K562 (cell line): ENCODE data around the gene ZNF565.

ENCODE experiments used
- FOXA1 ChIP-seq: fragments of 450-650 bp; IDR thresholded peaks from 2 replicates; pipeline ENCODE4 v1.6.1; 2016; ENCODE audit warnings: mild to moderate bottlenecking, borderline replicate concordance
- KAT7 ChIP-seq: sonication (generic); formaldehyde crosslinking; IDR thresholded peaks from 2 replicates; pipeline ENCODE4 v1.8.0; 2022; ENCODE audit warnings: missing genetic modification reagents, mild to moderate bottlenecking, borderline replicate concordance
- NCOR1 ChIP-seq: fragments of 450-650 bp; IDR thresholded peaks from 2 replicates; pipeline ENCODE4 v1.6.1; 2016; ENCODE audit warnings: mild to moderate bottlenecking, moderate library complexity
- RBM22 ChIP-seq: fragments of 200-400 bp; formaldehyde crosslinking; IDR thresholded peaks from 2 replicates; pipeline ENCODE4 v1.6.1; 2018; ENCODE audit warnings: low read length, low read depth; ENCODE audit not compliant: poor library complexity, severe bottlenecking
- REST ChIP-seq, 2 experiments: fragments of 450-650 bp; formaldehyde crosslinking in 1 of 2; IDR thresholded peaks; 2 replicates each; pipeline versions ENCODE4 v1.4.0 to v1.6.1; 2014 to 2020; ENCODE audit warnings: mild to moderate bottlenecking in 2 of 2, borderline replicate concordance in 1 of 2, low read depth in 1 of 2
- STAT5B ChIP-seq: fragments of 250-450 bp; sonication (Bioruptor Pico); IDR thresholded peaks from 2 replicates; pipeline ENCODE4 v1.8.0; 2021; ENCODE audit warnings: mild to moderate bottlenecking, inconsistent platforms
- TBL1XR1 ChIP-seq, 2 experiments: IDR thresholded peaks; 2 replicates each; pipeline ENCODE4 v1.6.1; 2012; ENCODE audit warnings: improper control_type of control experiment in 2 of 2, low read length in 2 of 2, mild to moderate bottlenecking in 1 of 2
- ZBTB49 ChIP-seq: sonication (generic); formaldehyde crosslinking; IDR thresholded peaks from 2 replicates; pipeline ENCODE4 v1.8.0; 2022; ENCODE audit warnings: missing genetic modification reagents, mild to moderate bottlenecking, borderline replicate concordance
- ZNF121 ChIP-seq: sonication (generic); formaldehyde crosslinking; conservative IDR thresholded peaks from 2 replicates; pipeline ENCODE4 v1.8.0; 2022; ENCODE audit warnings: missing genetic modification reagents
- ZNF143 ChIP-seq: sonication (generic); formaldehyde crosslinking; IDR thresholded peaks from 2 replicates; pipeline ENCODE4 v1.9.0; 2022; ENCODE audit warnings: mild to moderate bottlenecking, missing genetic modification reagents
- ZNF24 ChIP-seq: fragments of 450-650 bp; IDR thresholded peaks from 2 replicates; pipeline ENCODE4 v1.6.1; 2016
- ZNF274 ChIP-seq: IDR thresholded peaks from 2 replicates; pipeline ENCODE4 v1.6.1; 2011; ENCODE audit warnings: low read depth, mild to moderate bottlenecking, low read length, moderate library complexity, borderline replicate concordance
- ZNF707 ChIP-seq: fragments of 250-450 bp; sonication (Bioruptor Pico); conservative IDR thresholded peaks from 2 replicates; pipeline ENCODE4 v1.8.0; 2022; ENCODE audit warnings: inconsistent platforms, mild to moderate bottlenecking, moderate library complexity

GRCh38 chr19:36221474-36221873, 7.0 kb upstream of the ZNF565 start:
- no peak for TF ChIP-seq REST (IDR thresholded peaks at IDR 0.05; ENCODE audit: borderline replicate concordance)
- no peak for TF ChIP-seq REST (CRISPR knock-in tag; IDR thresholded peaks at IDR 0.05; ENCODE audit: low read depth)
- TF ChIP-seq TBL1XR1 (IDR thresholded peaks at IDR 0.05; ENCODE audit: low read length in 2 of 2): no peak
- no peak for TF ChIP-seq ZNF707
- no peak for TF ChIP-seq FOXA1
- TF ChIP-seq NCOR1: no peak
- no peak for TF ChIP-seq ZBTB49
- TF ChIP-seq KAT7: no peak
- no peak for TF ChIP-seq ZNF121 (CRISPR knock-in tag)
- no peak for TF ChIP-seq RBM22
- TF ChIP-seq ZNF274: no peak
- TF ChIP-seq STAT5B (CRISPR knock-in tag): no peak
- TF ChIP-seq ZNF143: no peak
- TF ChIP-seq ZNF24: no peak
